ENCODE results near the gene UBXN2A.
A peak's percentile ranks its signal among the peaks of the same experiment; 100 is the strongest.

Gene UBXN2A, protein sequence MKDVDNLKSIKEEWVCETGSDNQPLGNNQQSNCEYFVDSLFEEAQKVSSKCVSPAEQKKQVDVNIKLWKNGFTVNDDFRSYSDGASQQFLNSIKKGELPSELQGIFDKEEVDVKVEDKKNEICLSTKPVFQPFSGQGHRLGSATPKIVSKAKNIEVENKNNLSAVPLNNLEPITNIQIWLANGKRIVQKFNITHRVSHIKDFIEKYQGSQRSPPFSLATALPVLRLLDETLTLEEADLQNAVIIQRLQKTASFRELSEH

DNA sequence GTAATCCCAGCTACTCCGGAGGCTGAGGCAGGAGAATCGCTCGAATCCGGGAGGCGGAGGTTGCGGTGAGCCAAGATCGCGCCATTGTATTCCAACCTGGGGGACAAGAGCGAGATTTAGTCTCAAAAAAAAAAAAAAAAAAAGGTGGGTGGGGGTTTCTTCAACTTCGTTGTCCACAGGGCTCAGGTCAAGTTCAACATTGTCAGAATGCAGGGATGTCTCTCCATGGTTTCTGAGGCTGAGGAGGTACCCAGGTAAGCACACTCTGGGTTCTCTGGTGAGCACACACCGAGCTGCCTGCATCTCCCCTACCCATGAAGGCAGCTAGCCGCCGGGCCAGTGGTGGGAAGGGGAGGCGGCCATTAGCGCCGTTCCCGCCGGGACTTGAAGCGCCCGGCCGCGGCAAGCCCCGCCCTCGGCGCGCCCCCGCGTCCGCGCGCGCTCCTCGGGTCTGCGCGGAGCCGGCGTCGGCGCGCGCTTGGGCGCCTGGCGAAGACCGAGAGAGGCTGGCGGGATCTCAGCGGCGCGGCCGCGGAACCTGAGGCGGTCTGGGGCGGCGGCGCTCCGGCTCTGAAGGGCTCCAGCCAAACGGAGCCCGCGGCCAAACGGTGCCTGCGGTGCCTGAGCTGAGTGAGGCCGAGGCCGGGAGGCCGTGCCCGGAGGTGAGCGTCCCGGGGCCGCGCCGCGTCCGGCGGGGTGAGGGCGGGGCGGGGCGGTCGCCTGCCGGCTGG is at the start of gene UBXN2A:
Gene UBXN2A, plus strand, starts transcription at position 477 of the 731 bp plus-strand sequence. CDS start 17,852 bp downstream, outside the sequence.
- DNase-seq, result peak in 48 of 56 donors; percentile 1 to 81 (median 54)

DNA sequence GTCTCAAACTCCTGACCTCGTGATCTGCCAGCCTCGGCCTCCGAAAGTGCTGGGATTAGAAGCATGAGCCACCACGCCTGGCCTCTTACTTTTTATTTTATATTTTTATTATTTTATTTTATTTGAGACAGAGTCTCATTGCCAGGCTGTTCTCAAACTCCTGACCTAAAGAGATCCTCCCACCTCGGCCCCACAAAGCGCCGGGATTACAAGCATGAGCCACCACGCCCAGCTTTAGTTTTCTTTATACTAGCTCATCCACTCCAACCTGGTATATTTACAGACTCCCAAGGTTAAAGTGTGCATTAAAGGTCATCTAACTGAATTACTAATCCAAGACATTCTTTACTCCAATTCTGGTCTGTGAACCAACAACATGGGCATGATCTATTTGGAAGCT is 40.1 kb upstream of the UBXN2A start:
- no peak for DNase-seq

DNA sequence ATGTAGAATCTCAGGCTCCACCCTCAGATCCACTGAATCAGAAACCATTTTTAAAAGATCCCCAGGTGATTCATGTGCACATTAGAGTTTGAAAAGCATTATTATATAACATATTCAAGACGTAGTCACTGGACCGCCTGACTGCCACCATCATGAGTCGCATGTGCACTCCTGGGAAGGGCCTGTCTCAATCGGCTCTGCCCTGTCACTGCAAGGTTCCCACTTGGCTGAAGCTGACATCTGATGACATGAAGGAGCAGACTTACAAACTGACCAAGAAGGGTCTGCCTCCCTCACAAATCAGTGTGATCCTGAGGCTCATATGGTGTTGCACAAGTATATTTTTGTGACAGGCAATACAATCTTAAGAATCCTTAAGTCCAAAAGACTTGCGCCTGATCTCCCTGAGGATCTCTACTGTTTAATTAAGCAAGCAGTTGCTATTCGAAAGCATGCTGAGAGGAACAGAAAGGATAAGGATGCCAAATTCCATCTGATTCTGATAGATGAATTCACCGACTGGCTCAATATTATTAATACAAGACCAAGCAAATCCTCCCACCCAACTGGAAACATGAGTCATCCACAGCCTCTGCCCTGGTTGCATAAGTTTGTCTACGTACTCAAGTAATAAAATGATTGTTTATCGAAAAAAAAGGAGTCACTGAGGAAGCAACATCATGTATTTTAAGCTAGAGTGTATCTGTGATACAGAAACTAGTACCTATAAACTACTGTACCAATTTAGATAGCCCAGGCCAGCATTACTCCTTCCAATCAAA is 39.5 kb upstream of the UBXN2A start:
- DNase-seq, result peak in 5 of 56 donors; percentile 4 to 16 (median 11)

DNA sequence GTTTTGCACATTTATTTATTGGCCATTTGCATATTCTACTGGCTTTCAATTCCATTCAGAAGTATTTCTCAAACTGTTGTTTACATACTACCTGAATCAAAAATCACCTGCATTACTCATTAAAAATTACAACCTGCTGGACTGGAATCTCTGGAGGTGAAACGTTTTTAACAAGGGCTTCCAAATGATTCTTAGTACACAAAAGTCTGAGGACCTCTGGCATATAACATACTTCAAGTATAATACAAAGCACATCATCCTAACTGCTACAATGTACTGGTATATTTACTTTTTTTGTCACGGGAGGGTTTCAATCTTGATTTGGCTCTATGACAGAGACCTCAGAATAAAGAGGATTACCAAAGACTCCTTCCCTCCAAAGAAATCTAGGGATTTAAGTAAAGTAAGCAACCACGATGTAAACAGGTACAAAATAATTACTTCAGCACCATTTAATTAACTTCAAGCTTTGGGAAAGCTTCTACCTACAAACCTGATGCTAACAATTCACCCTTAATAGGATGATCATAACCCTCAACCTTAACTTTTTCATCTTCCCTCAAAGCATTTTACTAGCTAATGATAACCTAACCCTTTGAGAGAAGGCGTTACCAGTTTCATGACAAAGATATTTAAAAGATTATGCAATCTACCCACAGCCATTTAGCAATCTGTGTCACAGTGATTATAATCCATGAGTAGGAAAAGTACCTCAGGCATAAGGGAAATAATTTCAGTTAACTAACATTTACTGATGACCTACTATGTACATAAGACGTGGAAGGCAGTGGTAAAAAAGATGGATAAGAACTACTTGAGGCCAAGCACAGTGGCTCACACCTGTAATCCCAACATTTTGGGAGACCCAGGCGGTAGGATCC is 38.1 kb upstream of the UBXN2A start:
- no peak for DNase-seq

- DNase-seq, result no peak
These were observed 37.2 kb upstream of the UBXN2A start for GRCh38 chr2:23903034-23903433.

GRCh38 chr2:23904215-23904614 is 36.0 kb upstream of the UBXN2A start:
- no peak for DNase-seq

- no peak for DNase-seq
These were observed 35.6 kb upstream of the UBXN2A start for GRCh38 chr2:23904692-23905091.

DNA sequence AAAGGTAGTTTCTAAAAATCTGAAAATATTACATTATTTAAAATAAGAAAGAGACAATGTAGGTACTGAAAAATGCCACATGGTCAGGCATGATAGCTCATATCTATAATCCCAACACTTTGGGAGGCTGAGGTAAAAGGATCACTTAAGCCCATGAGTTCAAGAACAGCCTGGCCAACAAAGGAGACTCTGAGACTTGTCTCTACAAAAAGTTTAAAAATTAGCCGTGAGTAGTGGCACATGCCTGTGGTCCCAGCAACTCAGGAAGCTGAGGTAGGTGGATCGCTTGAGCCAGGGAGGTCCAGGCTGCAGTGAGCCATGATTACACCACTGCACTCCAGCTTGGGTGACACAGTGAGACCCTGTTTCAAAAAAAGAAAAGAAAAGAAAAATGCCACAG is 35.1 kb upstream of the UBXN2A start:
- DNase-seq, result no peak

- DNase-seq, result no peak
These were observed 28.2 kb upstream of the UBXN2A start for GRCh38 chr2:23912054-23912453.

DNA sequence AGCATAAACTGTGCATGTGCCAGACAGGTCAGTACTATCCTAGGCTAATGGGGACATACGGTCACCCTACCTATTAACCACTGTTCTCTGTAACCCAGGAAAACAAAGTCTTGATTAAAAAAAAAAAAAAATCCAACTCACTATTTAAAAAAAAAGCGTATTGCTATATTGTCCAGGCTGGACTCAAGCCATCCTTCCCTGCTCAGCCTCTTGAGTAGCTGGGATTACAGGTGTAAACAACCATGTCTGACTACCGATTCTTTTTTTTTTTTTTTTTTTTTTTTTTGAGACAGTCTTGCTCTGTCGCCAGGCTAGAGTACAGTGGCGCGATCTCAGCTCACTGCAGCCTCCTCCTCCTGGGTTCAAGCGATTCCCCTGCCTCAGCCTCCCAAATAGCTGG is 24.9 kb upstream of the UBXN2A start:
- no peak for DNase-seq

GRCh38 chr2:23916727-23917405 is 23.4 kb upstream of the UBXN2A start:
- no peak for DNase-seq

DNA sequence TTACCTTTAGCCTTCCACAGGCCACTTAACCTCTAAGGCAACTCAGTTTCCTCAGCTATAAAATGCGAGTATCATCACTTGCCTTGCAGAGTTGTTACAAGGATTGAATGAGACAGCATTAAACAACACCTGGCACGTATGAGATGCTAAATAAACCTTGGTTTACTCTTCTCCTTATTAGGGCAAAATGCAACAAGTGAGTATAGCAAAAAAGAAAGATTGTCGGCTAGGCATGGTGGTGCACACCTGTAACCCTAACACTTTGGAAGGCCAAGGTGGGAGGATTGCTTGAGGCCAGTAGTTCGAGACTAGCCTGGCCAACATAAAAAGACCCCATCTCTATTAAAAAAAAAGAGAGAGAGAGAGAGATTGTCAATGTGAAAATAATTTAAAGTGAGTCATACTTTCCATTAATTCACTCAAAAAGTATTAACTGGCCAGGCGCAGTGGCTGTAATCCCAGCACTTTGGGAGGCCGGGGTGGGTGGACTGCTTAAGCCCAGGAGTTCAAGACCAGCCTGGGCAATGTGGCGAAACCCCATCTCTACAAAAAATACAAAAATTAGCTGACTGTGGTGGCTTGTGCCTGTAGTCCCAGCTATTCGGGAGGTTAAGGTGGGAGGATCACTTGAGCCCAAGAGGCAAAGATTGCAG is 21.3 kb upstream of the UBXN2A start:
- DNase-seq, result no peak

DNA sequence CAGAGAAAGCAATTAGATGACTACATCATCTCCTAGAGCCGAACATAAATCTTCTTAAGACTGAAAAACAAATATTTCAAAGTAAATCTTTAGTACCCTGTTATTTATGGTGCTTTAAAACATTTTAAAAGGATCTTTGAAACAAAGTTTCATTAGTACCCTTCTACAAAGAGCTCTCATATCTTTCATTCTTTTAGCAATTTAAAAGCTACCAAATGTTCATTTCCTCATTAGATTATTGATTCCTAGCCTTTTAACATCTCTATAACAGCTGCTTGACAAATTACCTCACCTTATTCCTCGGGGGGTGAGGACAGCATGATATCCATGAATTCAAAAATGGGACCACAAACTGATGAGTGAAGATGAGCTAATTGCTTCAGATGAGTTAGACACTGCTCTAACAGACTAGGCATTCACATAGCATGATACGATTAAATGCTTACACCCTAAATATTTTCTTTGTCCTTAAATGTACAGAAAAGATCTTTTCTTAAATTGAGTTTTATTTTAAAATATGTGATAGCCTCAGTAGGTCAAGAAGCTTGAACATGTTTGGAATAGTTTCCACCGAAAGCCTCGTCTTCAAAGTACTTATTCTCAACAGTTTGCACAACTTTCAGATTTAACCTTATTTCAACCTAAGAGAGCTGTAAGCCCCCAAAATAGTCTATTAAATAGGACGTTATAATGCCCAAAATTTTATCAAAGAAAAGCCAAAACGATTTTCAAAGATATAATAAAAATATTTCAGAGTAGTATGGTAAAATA is 15.5 kb upstream of the UBXN2A start:
- DNase-seq, result no peak

- peak in 36 of 56 donors; percentile 16 to 71 (median 44) for DNase-seq
These were observed 14.5 kb upstream of the UBXN2A start for GRCh38 chr2:23925702-23926289.

DNA sequence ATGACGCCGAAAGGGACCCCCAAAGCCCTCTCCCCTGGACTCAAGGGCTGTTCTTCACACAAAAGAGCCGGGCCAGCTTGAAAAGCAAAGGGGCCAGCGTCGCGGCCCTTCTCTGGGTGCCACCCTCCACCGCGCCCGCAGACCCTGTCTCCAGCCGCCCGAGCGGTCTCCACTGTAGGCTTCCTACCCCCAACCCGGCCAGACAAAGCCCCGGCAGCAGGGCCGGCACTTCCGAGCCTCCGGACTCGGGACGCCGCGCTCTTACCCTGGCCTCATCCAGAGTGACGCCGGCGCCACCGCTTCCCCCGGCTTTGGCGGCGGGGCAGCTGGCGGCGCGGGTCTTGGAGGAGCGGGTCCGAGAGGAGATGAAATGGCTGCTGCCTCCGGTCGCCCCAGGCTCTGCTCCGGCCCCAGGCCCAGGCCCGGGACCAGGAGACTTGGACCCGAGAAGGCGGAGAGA is 13.9 kb upstream of the UBXN2A start:
- DNase-seq, result peak in 20 of 56 donors; percentile 17 to 72 (median 56)

DNA sequence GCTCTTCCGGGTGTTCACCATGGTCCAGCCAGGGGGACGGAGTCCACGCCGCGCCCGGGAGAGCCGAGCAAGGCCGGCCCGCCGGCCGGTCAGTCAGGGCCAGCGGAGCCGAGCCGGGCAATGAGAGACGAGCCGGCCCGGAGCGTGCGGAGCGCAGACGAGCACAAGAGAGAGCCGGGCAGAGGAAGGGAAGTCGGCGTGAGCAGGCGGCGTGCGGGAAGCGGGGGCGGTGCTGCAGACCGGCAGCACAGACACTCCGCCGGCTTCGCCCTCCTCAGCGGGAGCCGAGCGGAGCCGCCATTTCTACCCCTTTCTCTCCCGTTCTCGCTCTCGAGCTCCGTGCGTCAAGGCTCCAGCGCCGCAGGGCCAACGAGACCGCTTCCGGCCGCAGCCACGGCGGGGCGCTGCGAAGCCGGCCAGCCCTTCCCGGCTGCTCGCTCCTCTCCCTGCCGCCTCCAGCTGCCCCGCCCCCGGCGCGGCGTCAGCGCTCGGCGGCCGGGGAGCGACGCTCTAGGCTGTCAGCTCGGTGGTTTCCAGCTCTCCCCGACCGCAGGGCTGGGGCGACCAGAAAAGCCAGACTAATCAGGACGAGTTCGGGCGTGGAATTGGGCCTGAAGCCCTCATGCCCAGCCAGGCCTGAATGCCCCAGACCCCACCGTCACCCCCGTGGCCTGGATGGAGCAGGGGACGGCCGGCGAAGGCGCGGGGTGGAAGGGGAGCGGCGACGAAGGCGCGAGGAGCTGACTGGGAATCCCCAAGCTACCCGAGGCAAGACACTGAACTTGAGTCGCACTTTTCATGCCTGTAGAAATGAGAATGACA is 13.3 kb upstream of the UBXN2A start, which contains the start of gene ATAD2B:
Gene ATAD2B, minus strand, starts transcription at position 374 of the 822 bp plus-strand sequence. Its CDS starts 353 bp downstream, at position 21.
- peak; percentile 47 to 93 (median 84) for DNase-seq

DNA sequence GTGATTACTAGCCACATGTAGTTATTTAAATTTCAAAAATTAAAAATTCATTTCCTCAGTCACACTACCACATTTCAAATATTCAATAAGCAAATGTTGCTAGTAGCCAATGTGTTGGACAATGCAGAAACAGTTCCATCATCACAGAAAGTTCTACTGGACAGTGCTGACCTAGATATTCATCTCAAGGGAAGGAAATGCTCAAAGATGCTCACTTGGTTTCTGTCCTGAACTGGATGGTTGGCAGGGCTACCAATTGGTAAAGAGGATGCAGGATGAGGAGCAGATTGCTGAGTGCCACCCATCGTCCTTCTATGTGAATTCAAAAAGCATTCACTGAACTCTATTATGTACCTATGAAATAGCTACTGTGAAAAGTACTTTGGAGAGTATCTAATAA is 6.0 kb upstream of the UBXN2A start:
- no peak for DNase-seq

Measured in amygdala (tissue), 56 donors.